ENCODE results near the gene SDF4.

Gene SDF4

DNA sequence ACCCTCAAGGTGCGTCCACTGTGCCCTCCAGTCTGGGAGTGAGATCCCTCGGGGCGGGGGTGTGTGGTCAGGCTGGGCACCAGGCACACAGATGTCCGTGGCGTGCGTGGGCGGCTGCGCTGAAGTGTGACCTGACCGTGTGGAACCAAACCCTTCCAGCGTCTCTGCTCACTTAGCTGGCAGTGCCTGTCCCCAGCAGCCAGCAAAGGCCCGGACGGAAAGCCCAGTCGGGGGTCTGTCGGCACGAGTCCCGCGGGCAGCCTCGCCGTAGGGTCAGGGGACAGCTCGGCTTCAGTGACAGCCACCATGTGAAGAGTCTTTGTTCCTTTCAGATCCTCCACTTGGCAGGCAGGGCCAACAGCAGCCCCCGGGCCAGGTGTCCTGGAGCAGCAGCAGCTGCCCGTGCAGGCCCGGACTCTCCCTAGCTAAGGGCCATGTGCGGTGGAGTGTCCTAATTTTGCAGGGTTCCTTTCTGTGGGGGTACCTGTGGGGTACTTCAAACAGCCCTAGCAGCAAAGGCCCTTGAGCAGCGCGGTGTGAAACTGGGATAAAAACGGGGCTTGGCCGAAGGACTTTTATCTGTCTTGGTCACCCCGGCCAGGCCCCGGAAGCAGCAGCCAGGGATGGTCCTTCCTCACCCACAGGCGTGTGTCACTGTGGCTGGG lies 46.6 kb downstream of the SDF4 start:
- TF ChIP-seq GATA2 (IDR thresholded peaks at IDR 0.05; ENCODE audit: low read depth, low read length) = no peak
- no peak for TF ChIP-seq GATA3 (IDR thresholded peaks at IDR 0.05; ENCODE audit: low read depth, low read length)

DNA sequence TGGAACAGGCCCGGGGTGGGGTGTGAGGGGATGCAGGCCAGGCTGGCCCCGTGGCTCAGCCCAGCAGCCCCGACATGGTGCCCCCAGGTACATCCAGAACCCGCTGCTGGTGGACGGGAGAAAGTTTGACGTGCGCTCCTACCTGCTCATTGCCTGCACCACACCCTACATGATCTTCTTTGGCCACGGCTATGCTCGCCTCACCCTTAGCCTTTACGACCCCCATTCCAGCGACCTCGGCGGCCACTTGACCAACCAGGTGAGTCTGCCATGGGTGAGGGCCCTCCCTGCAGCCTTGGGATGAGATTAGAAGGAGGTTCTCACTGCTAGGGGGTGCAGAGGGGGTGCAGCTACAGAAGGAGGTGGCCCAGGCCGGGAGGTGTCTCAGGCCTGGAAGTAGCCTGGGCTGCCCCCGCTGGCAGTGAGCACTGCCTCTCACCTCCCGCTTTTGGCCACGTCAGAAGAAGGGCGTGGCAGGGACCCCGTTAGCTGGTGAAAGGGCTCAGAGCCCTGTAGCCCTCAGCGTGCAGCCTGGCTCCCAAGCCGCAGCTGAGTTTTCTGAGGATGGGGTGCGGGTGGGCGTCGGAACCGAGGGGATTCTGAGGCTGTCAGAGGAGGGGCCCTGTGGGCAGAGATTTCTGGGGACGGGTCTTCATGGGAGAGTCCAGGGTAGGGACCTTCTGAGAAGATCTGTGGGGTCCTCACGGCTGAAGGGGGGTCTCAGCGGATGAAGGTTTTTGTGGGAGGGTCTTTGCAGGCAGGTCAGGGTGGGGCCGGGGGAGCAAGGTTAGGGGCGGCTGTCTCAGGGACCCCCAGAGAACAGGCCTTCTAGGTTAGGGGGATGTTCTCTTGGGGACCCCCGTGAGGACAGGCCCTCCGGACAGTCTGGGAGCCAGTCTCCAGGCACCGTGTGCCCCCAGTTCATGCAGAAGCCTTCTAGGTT lies 47.7 kb downstream of the SDF4 start:
- TF ChIP-seq GATA2 (IDR thresholded peaks at IDR 0.05; ENCODE audit: low read depth, low read length) = no peak
- TF ChIP-seq GATA3 (IDR thresholded peaks at IDR 0.05; ENCODE audit: low read depth, low read length) = no peak

DNA sequence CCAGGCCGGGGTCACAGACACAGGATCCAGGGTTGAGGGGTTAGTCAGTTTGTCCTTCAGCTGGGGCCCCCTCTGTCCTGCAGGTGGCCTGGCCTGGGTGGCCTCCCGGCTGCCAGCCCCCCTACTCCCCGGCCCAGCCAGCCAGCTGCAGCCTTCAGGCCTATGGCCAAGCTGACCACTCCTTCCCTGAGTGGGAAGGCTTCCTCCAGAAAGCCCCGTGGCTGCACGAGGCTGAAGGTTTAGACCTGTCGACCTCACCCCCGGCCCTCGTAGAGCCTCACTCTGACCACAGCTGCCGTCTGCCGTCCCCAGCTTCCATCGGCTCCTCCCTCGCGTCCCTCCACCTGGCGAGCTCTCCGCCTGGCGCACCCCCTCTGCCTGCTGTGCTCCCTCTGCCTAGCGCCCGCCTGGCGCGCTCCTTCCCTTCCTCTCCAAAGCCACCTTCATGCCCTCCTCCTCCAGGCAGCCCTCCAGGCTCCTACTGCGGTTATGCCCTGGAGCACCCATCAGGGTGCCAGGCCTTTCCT lies 48.5 kb downstream of the SDF4 start:
- TF ChIP-seq GATA3 (IDR thresholded peaks at IDR 0.05; ENCODE audit: low read depth, low read length) (no peak), GATA2 (IDR thresholded peaks at IDR 0.05; ENCODE audit: low read depth, low read length) (no peak)

- TF ChIP-seq GATA2 (IDR thresholded peaks at IDR 0.05; ENCODE audit: low read depth, low read length) (no peak), GATA3 (IDR thresholded peaks at IDR 0.05; ENCODE audit: low read depth, low read length) (no peak)
These were observed 49.1 kb downstream of the SDF4 start for GRCh38 chr1:1182491-1183220.

- TF ChIP-seq GATA3 (IDR thresholded peaks at IDR 0.05; ENCODE audit: low read depth, low read length) (no peak), GATA2 (IDR thresholded peaks at IDR 0.05; ENCODE audit: low read depth, low read length) (no peak)
These were observed 49.8 kb downstream of the SDF4 start for GRCh38 chr1:1181938-1182410.

GRCh38 chr1:1181129-1181937 lies 50.5 kb downstream of the SDF4 start:
- no peak for TF ChIP-seq GATA3 (IDR thresholded peaks at IDR 0.05; ENCODE audit: low read depth, low read length)
- no peak for TF ChIP-seq GATA2 (IDR thresholded peaks at IDR 0.05; ENCODE audit: low read depth, low read length)

DNA sequence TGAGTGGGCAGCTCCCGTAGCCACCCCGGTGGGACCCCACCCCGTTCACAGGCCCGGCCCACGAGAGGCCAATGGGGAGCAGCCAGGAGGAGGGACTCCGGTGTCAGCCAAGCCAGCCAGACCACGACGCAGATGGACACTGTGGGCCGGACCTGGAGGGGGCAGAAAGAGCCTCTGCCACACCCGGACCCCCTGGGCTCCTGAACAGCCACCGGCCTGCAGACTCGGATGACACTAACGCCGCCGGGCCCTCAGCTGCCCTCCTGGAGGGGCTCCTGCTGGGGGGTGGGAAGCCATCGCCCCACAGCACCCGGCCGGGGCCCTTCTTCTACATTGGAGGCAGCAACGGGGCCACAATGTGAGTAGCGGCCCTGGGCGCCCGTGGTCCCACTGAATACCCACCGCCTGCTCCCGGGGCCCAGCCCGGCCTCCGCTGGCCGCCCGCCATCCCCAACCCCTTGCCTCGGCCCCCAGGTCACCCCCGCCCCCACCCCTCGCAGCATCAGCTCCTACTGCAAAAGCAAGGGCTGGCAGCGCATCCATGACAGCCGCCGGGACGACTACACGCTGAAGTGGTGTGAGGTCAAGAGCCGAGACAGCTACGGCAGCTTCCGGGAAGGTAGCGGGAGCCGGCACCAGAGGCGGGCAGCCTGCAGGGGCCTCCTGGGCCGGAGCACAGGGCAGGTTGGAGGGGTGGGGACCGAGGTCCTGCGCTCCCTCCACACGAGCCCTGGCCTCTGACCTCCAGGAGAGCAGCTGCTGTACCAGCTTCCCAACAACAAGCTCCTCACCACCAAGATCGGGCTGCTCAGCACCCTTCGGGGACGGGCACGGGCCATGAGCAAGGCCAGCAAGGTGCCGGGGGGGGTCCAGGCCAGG lies 51.6 kb downstream of the SDF4 start:
- TF ChIP-seq GATA2 (IDR thresholded peaks at IDR 0.05; ENCODE audit: low read depth, low read length) (no peak), GATA3 (IDR thresholded peaks at IDR 0.05; ENCODE audit: low read depth, low read length) (no peak)

GRCh38 chr1:1179346-1179982 lies 52.3 kb downstream of the SDF4 start:
- TF ChIP-seq GATA2 (IDR thresholded peaks at IDR 0.05; ENCODE audit: low read depth, low read length) = no peak

GRCh38 chr1:1178794-1179331 lies 52.9 kb downstream of the SDF4 start:
- no peak for TF ChIP-seq GATA3 (IDR thresholded peaks at IDR 0.05; ENCODE audit: low read depth, low read length)
- TF ChIP-seq GATA2 (IDR thresholded peaks at IDR 0.05; ENCODE audit: low read depth, low read length) = no peak

DNA sequence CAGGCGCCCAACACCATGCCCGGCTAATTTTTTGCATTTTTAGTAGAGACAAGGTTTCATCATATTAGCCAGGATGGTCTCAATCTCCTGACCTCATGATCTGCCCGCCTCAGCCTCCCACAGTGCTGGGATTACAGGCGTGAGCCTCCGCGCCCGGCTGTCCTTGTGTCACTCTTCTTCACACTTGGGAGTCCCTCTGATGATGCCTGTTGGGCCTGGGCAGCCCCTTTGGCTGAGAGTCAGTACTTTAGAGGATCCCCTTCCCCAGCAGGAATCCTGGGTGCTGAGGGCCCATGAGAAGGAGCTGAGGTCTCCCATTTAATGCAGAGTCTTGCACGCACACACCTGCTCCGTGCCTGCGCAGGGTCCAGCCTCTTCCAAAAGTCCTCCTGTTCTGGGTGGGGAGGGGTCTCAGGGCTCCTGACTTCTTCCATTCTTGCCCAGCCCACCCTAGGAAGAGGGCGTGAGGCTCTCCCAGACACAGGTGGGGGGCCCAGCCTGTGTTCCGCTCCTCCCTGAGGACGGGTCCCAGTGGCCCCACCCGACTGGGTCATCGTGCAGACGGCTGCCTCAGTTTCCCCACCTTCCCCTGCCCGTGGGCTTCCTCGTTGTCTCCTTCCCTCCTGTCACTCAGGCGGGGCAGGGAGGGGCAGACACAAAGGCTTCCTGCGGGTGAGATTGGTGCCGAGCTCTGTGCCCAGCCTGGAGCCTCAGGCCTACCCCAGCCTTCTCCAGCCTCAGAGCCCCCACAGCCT lies 54.2 kb downstream of the SDF4 start:
- TF ChIP-seq GATA3 (IDR thresholded peaks at IDR 0.05; ENCODE audit: low read depth, low read length) (no peak), GATA2 (IDR thresholded peaks at IDR 0.05; ENCODE audit: low read depth, low read length) (no peak)

- TF ChIP-seq GATA2 (IDR thresholded peaks at IDR 0.05; ENCODE audit: low read depth, low read length) = no peak
These were observed 54.9 kb downstream of the SDF4 start for GRCh38 chr1:1176931-1177330.

All from SH-SY5Y (cell line).